Sigmoid colon (tissue), 3 donors: ENCODE data around the gene B3GNT3.

ENCODE experiments used
- CTCF ChIP-seq, 4 experiments: fragments of 450-650 bp in 3 of 4; fragments of 200-600 bp in 1 of 4; IDR thresholded peaks; one replicate each; pipeline ENCODE4 v1.5.1; 2016 to 2019; ENCODE audit warnings: antibody characterized with exemption in 4 of 4, mild to moderate bottlenecking in 3 of 4, moderate library complexity in 2 of 4
- POLR2A ChIP-seq, 2 donors: fragments of 450-650 bp; IDR thresholded peaks; one replicate each; pipeline ENCODE4 v1.6.1; 2016; ENCODE audit warnings: antibody characterized with exemption in 2 of 2, mild to moderate bottlenecking in 2 of 2, moderate library complexity in 2 of 2

DNA sequence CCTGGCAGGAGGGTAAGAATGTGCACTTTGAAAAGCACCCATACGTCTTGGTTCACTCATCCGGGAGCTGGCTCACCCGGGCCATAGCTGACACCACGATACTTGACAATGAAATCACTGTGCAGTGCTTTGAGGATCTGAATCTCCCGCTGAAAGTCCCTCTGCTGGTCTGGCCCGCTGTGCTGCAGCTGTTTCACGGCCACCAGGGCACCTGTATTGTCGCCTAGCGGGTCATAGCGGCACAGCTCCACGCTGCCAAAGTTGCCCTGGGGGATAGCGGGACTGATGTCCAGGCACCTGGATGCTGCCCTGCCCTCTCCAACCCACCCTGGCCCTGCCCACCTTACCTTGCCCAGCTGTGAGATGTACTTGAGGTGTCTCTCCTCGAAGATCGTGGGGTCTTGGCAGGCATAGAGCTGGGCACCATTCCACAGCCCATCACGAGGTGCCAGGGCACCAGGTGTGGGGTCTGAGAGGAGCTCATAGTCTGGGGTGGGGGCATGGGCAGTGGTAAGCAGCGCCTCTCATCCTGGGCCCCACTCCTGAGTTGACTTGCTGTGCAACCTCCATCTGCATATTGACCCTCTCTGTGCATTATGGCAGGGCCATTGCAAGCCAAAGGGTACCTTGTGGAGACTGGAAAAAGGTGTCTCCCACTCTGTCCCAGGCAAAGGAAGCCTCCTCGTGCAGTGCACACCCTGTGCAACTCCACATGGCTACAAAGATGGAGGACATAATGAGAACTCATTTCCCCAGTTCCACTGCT, 37.7 kb downstream of the B3GNT3 start:
- TF ChIP-seq CTCF (IDR thresholded peaks at IDR 0.05) (no peak), POLR2A (IDR thresholded peaks at IDR 0.05) (no peak)
